ENCODE measurements around the gene BRIP1.
"Not testable (repeated sequence)": the region's sequence is repeated elsewhere in the genome, so short reads cannot be mapped to it uniquely, and the experiment has no call there.

Gene BRIP1

DNA sequence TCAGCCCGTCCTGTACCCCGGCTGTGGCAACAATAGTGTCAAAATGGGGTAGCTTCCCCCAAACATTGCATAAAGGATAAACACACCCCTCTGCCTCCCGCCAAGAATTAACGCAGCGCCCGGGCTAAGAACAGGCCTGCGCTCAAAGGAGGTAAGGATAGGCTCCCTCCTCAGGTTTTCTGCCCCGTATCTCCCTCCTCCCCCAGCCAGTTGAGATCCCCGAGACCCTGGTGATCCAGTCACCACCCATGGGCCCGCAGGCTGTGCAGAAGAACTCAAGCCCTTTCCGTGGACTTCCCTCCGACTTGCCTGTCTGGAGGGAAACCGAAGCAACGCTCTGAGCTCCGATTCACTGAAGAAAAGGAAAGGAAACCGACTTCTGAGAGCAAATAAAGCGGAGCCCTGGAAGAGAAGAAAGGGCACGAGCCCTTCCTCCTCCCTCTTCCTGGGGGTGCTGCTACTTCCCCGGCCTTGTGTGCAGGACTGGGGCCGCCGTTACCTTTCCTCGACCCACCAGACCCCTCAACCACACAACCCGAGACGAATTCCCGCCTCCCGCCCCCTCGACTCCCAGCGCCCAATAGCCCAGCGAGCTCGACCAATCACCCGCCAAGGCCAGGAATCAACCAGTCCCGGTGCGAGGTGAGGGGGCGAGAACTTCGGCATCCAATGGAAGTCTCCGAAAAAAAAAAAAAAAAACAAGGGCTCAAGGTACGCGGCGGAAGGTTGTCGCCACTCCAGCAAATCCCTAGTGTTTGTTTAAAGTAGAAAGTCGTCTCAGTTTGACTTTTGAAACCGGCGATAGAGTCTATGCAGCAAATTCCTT lies at the start of gene BRIP1:
TSS of gene BRIP1 (minus strand) at position 554 of the 826 bp plus-strand sequence. CDS start 1,989 bp downstream, outside the sequence.
- Mint-ChIP-seq H3K4me1 (peaks cover 25% of the 10 kb centered on the region), H3K4me3 (peak within 1 kb of the TSS; percentile 95), H3K9me3 (no peaks in the 10 kb centered on the region), H3K36me3 (ENCODE audit: insufficient read depth) (peaks cover 6% of the 10 kb centered on the region), H3K27ac (ENCODE audit: low read depth) (peak within 1 kb of the TSS; percentile 92), H3K27me3 (no peaks in the 10 kb centered on the region)
- ATAC-seq (replicated peaks; ENCODE audit: extremely low read depth, poor library complexity, severe bottlenecking) (peak; percentile 98), DNase-seq (ENCODE audit: low spot score in 2 of 2) (peak; percentile 66 to 78)

DNA sequence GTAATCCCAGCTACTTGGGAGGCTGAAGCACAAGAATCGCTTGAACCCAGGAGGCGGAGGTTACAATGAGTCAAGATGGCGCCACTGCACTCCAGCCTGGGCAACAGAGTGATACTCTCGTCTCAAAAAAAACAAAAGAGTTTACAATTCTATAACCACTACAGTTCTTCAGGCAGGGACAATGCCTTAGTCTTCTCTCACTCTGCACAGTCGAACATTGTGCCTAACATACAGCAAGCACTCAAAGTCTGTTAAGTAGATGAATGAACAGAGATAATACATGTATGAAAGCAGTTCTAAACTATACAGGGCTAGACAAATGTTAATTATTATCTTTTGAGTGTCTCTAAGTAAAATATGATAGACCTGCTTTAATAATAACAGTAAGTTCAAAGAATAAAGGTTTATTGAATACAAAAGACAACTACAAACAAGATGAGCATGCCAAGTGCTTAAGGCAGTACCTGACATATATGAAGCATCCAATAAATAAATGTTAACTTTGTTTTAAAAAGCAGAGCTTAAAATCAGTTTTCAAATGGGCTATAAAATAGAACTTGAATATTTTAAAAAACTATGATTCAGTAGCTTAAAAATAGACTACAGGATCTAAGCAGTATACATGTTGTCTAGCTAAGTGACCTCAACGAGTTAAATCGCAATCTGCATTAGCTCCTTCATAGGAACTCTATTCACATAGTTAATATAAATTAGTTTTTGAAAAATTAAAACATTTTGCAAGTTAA lies 45.1 kb upstream of the BRIP1 start:
- Mint-ChIP-seq H3K4me1 (peaks cover 6% of the 10 kb centered on the region), H3K36me3 (ENCODE audit: insufficient read depth) (peaks cover 27% of the 10 kb centered on the region), H3K27me3 (no peaks in the 10 kb centered on the region), H3K9me3 (no peaks in the 10 kb centered on the region), H3K27ac (ENCODE audit: low read depth) (no peak overlapping the region), H3K4me3 (no peak overlapping the region)
- no peak for ATAC-seq (replicated peaks; ENCODE audit: extremely low read depth, poor library complexity, severe bottlenecking)
- DNase-seq (ENCODE audit: low spot score in 2 of 2), result no peak

DNA sequence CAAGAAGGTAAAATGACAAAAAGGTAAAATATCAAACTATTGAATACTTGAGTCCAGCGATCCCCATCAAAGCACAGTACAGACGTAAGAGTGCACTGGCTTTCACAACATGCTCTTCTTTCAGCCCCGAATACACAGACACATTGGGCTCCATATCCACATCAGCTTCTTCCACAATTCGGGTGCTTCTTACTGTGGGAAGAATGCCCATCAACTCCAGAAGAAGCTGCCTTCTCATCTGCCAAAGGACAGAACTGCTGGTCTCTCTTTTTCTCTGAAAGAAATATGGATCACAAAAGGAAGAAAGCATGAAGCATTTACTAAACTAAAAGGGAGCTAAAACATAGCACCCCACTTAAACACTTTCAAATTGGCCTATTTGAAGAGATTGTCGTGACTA lies 44.0 kb upstream of the BRIP1 start:
- Mint-ChIP-seq H3K4me1 (peaks cover 11% of the 10 kb centered on the region), H3K36me3 (ENCODE audit: insufficient read depth) (peaks cover 31% of the 10 kb centered on the region), H3K27ac (ENCODE audit: low read depth) (no peak overlapping the region)

DNA sequence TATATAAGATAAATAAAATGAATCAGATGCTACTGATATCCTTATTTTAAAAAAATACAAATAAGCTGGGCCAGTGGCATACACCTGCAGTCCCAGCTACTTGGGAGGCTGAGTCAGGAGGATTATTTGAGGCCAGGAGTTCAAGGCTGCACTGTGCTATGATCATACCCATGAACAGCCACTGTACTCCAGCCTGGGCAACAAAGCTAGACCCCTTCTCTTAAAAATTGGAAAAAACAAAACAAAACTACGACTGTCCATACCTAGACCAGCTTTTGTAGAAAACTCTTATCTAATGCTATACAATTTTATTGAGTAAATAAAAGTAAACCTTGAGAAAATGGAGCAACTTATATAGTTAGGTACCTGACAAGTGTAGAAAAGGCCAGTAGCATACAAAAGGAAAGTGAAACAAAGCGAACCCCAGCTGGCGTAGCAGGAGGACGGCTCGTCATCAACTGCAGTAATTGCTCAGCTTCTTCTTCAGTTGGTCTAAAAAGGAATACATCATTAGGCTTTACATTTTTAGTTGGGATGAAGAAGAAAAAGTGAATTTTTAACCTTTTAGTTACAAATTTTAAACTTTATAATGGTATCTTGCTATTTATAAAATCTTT lies 40.9 kb upstream of the BRIP1 start:
- peak in 1 of 2 donors; percentile 30 for DNase-seq (ENCODE audit: low spot score in 2 of 2)
- ATAC-seq (replicated peaks; ENCODE audit: extremely low read depth, poor library complexity, severe bottlenecking), result peak; percentile 94
- H3K27me3 Mint-ChIP-seq, result no peaks in the 10 kb centered on the region
- H3K4me3 Mint-ChIP-seq, result peak overlapping the region; percentile 48
- no peaks in the 10 kb centered on the region for H3K9me3 Mint-ChIP-seq
- peaks cover 35% of the 10 kb centered on the region for H3K36me3 Mint-ChIP-seq (ENCODE audit: insufficient read depth)
- H3K27ac Mint-ChIP-seq (ENCODE audit: low read depth), result peak overlapping the region; percentile 98
- peaks cover 11% of the 10 kb centered on the region for H3K4me1 Mint-ChIP-seq

More for the DNA sequence above, 44.0 kb upstream of the BRIP1 start:
- Mint-ChIP-seq H3K4me3 (no peak overlapping the region), H3K27me3 (no peaks in the 10 kb centered on the region), H3K9me3 (no peaks in the 10 kb centered on the region)
- DNase-seq (ENCODE audit: low spot score in 2 of 2) (no peak), ATAC-seq (replicated peaks; ENCODE audit: extremely low read depth, poor library complexity, severe bottlenecking) (no peak)

DNA sequence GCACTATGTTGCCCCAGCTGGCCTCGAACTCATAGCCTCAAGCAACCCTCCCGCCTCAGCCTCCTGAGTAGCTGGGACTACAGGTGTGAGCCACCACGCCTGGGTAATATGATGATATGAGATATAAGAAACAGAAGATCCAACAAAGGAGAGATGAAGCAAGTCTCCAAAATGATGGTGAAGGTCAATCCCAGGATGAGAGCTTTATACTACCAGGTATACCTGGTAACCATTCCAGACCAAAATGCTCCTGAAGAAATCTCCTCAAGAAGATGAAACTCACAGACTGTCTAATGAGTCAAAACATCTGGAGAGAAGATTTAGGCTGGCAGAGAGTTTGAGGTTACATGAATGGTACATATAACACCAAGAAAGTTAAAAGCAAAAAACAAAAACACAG lies 39.9 kb upstream of the BRIP1 start:
- Mint-ChIP-seq H3K9me3 (no peaks in the 10 kb centered on the region), H3K4me3 (peak overlapping the region; percentile 48), H3K4me1 (peaks cover 11% of the 10 kb centered on the region), H3K27ac (ENCODE audit: low read depth) (peak overlapping the region; percentile 98), H3K36me3 (ENCODE audit: insufficient read depth) (peaks cover 36% of the 10 kb centered on the region), H3K27me3 (no peaks in the 10 kb centered on the region)
- ATAC-seq (replicated peaks; ENCODE audit: extremely low read depth, poor library complexity, severe bottlenecking) (no peak), DNase-seq (ENCODE audit: low spot score in 2 of 2) (no peak)

DNA sequence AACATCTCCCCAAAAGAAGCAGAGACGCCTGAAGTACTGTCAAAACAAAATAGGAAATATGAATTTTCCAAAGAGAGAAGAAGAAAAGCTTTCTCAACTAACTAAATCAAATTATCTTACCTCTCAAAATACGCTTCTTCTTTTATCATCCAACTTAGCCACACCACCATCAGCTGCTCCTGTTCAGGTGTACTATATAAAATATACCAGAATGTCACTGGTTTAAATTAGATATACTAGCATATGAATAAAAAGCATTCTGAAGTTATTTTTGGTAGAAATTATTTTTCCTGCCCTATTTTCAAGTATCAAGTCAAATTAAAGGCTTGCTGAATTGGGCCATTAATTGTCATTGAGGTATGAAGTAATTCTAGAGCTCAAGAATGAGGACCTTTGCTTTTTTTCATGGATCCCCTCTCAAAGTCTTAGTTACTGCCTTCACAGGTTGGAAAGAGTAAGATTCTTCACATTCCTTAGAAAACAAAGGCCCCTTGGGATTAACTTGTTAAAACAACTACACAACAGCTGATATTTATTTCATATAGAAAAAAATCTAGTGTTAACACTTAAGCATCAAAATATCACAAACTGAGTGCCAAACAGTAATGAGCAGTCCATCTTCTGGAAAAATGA lies 34.3 kb upstream of the BRIP1 start:
- Mint-ChIP-seq H3K27me3 (no peaks in the 10 kb centered on the region), H3K9me3 (no peaks in the 10 kb centered on the region), H3K4me3 (no peak overlapping the region), H3K27ac (ENCODE audit: low read depth) (no peak overlapping the region), H3K4me1 (no peaks in the 10 kb centered on the region), H3K36me3 (ENCODE audit: insufficient read depth) (peaks cover 33% of the 10 kb centered on the region)
- DNase-seq (ENCODE audit: low spot score in 2 of 2), result no peak
- no peak for ATAC-seq (replicated peaks; ENCODE audit: extremely low read depth, poor library complexity, severe bottlenecking)

DNA sequence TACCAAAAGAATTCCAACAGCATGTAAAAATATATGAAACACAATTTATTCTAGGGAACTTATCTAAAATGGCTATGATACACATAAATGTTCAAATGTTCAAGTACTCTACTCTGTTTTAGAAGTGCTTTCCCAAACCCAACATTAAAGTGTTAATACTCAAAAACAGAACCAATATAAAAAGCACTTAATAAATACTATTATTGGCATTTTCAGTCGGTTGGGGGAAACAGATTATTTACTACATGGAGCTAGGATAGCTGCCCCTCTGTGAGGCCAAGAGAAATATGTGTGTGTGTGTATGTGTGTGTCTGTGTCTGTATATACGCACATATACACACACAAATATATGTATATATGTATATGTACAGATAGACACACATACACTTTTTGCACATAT lies 32.1 kb upstream of the BRIP1 start:
- H3K4me3 Mint-ChIP-seq, result no peak overlapping the region
- H3K27me3 Mint-ChIP-seq, result no peaks in the 10 kb centered on the region
- H3K4me1 Mint-ChIP-seq, result no peaks in the 10 kb centered on the region
- peaks cover 31% of the 10 kb centered on the region for H3K36me3 Mint-ChIP-seq (ENCODE audit: insufficient read depth)
- no peak for ATAC-seq (replicated peaks; ENCODE audit: extremely low read depth, poor library complexity, severe bottlenecking)
- H3K9me3 Mint-ChIP-seq, result no peaks in the 10 kb centered on the region
- no peak overlapping the region for H3K27ac Mint-ChIP-seq (ENCODE audit: low read depth)
- DNase-seq (ENCODE audit: low spot score in 2 of 2), result no peak

DNA sequence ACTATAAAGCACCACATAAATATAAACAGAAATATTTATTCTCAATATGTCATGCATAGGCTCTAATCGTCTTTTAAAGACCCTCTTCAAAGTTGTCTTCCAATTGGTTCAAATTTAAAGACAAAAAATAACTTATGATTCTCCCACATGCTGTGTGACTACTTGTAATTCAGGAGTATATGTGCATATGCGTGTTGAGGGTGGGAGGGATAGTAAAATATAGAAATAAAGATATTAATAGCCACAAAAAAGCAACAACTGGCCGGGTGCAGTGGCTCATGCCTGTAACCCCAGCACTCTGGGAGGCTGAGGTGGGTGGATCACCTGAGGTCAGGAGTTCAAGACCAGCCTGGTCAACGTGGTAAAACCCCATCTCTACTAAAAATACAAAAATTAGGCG lies 31.0 kb upstream of the BRIP1 start:
- H3K4me1 Mint-ChIP-seq; ATAC-seq (replicated peaks; ENCODE audit: extremely low read depth, poor library complexity, severe bottlenecking); DNase-seq (ENCODE audit: low spot score in 2 of 2); H3K9me3 Mint-ChIP-seq; H3K27ac Mint-ChIP-seq (ENCODE audit: low read depth); H3K4me3 Mint-ChIP-seq; H3K27me3 Mint-ChIP-seq: not testable (repeated sequence)
- peaks cover 34% of the 10 kb centered on the region for H3K36me3 Mint-ChIP-seq (ENCODE audit: insufficient read depth)

DNA sequence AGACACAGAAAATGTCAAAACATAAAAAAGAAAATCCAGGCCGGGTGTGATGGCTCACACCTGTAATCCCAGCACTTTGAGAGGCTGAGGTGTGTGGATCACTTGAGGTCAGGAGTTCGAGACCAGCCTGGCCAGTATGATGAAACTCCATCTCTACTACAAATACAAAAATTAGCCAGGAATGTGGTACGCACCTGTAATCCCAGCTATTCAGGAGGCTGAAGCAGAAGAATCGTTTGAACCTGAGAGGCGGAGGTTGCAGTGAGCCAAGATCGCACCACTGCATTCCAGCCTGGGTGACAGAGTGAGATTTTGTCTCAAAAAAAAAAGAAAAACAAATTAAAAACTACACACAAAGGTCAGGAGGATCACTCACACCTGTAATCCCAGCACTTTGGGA lies 24.4 kb upstream of the BRIP1 start:
- ATAC-seq (replicated peaks; ENCODE audit: extremely low read depth, poor library complexity, severe bottlenecking); DNase-seq (ENCODE audit: low spot score in 2 of 2); H3K4me1 Mint-ChIP-seq; H3K27me3 Mint-ChIP-seq; H3K4me3 Mint-ChIP-seq; H3K9me3 Mint-ChIP-seq; H3K27ac Mint-ChIP-seq (ENCODE audit: low read depth): not testable (repeated sequence)
- H3K36me3 Mint-ChIP-seq (ENCODE audit: insufficient read depth), result peaks cover 51% of the 10 kb centered on the region

DNA sequence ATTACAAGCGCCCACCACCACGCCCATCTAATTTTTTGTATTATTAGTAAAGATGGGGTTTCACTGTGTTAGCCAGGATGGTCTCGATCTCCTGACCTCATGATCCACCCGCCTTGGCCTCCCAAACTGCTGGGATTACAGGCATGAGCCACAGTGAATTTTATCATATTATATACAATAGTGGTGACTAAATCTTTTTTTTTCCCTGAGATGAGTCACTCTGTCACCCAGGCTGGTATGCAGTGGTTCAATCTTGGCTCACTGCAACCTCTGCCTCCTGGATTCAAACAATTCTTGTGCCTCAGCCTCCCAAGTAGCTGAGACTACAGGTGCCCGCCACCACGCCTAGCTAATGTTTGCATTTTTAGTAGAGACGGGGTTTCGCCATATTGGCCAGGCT lies 22.5 kb upstream of the BRIP1 start:
- Mint-ChIP-seq H3K36me3 (ENCODE audit: insufficient read depth) (peaks cover 50% of the 10 kb centered on the region), H3K27ac (ENCODE audit: low read depth) (peak overlapping the region; percentile 9)
- not testable (repeated sequence) for H3K27me3 Mint-ChIP-seq; H3K4me3 Mint-ChIP-seq; ATAC-seq (replicated peaks; ENCODE audit: extremely low read depth, poor library complexity, severe bottlenecking); H3K4me1 Mint-ChIP-seq; H3K9me3 Mint-ChIP-seq; DNase-seq (ENCODE audit: low spot score in 2 of 2)

DNA sequence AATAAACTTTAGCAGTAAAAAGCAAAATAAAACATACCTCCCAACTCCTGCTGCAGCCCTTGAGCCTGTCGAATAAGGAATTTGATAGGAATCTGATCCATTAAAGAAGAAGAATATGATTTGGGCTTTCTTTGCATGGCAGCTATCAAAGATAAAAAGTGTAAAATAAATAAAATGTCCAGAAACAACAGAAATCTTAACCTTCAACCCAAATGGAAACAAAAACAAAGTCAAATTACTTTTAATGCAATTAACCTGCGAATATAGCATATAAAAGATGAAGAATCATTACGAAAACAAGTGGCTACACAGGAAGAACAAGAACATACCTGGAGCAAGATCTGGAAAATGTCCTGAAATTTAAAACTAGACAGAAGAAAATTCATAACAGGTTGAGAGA lies 21.5 kb upstream of the BRIP1 start:
- H3K9me3 Mint-ChIP-seq, result no peaks in the 10 kb centered on the region
- H3K36me3 Mint-ChIP-seq (ENCODE audit: insufficient read depth), result peaks cover 48% of the 10 kb centered on the region
- DNase-seq (ENCODE audit: low spot score in 2 of 2) (no peak), ATAC-seq (replicated peaks; ENCODE audit: extremely low read depth, poor library complexity, severe bottlenecking) (no peak)
- H3K4me1 Mint-ChIP-seq, result no peaks in the 10 kb centered on the region
- H3K4me3 Mint-ChIP-seq, result no peak overlapping the region
- no peak overlapping the region for H3K27ac Mint-ChIP-seq (ENCODE audit: low read depth)
- H3K27me3 Mint-ChIP-seq, result no peaks in the 10 kb centered on the region

DNA sequence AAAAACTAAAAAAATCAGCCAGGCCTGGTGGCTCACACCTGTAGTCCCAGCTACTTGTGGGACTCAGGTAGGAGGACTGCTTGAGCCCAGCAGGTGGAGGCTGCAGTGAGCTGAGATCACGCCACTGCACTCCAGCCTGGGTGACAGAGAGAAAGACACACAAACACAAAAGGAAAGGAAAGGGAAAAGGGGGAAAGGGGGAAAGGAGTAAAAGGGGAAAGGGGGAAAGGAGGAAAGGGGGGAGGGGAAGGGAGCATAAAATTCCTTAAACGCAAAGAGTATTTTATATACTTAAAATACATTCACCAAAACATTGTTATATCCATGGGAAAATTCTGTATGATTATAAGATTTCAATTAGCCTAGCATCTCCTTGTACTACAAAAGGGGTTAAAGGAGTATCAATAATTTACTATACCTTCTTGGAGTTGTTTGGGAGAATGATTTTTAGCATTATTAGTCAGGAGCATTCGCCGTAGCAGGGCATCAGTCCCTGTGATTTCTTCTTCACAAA lies 17.3 kb upstream of the BRIP1 start:
- Mint-ChIP-seq H3K9me3 (no peaks in the 10 kb centered on the region), H3K27me3 (no peaks in the 10 kb centered on the region), H3K27ac (ENCODE audit: low read depth) (no peak overlapping the region), H3K36me3 (ENCODE audit: insufficient read depth) (peaks cover 40% of the 10 kb centered on the region), H3K4me1 (no peaks in the 10 kb centered on the region), H3K4me3 (no peak overlapping the region)
- ATAC-seq (replicated peaks; ENCODE audit: extremely low read depth, poor library complexity, severe bottlenecking) (no peak), DNase-seq (ENCODE audit: low spot score in 2 of 2) (no peak)

All from central memory CD8-positive, alpha-beta T cell (primary cell).